HUES48 (cell line): ENCODE results near the gene DCC.
A peak's percentile ranks its signal among the peaks of the same experiment; 100 is the strongest.

Experiments
- H3K27ac ChIP-seq: one replicate; pipeline ENCODE4 v1.7.0; 2013; ENCODE audit warnings: low read depth, low read length, inconsistent platforms
- H3K27me3 ChIP-seq: 2 replicates; pipeline ENCODE4 v1.6.1; 2013; ENCODE audit warnings: mild to moderate bottlenecking, low read length; ENCODE audit not compliant: control insufficient read depth, insufficient read depth
- H3K36me3 ChIP-seq: 2 replicates; pipeline ENCODE4 v1.6.1; 2013; ENCODE audit warnings: low read length; ENCODE audit not compliant: control insufficient read depth, insufficient read depth
- H3K4me1 ChIP-seq: 2 replicates; pipeline ENCODE4 v1.6.1; 2013; ENCODE audit warnings: mild to moderate bottlenecking, low read length; ENCODE audit not compliant: control insufficient read depth, insufficient read depth
- H3K4me3 ChIP-seq: 2 replicates; pipeline ENCODE4 v1.5.1; 2013; ENCODE audit warnings: mild to moderate bottlenecking, low read depth, low read length
- H3K9ac ChIP-seq: 2 replicates; pipeline ENCODE4 v1.6.1; 2013; ENCODE audit warnings: mild to moderate bottlenecking, low read depth, low read length, moderate library complexity
- H3K9me3 ChIP-seq: 2 replicates; pipeline ENCODE4 v1.6.1; 2013; ENCODE audit warnings: low read length; ENCODE audit not compliant: control insufficient read depth, insufficient read depth

The DCC gene, protein sequence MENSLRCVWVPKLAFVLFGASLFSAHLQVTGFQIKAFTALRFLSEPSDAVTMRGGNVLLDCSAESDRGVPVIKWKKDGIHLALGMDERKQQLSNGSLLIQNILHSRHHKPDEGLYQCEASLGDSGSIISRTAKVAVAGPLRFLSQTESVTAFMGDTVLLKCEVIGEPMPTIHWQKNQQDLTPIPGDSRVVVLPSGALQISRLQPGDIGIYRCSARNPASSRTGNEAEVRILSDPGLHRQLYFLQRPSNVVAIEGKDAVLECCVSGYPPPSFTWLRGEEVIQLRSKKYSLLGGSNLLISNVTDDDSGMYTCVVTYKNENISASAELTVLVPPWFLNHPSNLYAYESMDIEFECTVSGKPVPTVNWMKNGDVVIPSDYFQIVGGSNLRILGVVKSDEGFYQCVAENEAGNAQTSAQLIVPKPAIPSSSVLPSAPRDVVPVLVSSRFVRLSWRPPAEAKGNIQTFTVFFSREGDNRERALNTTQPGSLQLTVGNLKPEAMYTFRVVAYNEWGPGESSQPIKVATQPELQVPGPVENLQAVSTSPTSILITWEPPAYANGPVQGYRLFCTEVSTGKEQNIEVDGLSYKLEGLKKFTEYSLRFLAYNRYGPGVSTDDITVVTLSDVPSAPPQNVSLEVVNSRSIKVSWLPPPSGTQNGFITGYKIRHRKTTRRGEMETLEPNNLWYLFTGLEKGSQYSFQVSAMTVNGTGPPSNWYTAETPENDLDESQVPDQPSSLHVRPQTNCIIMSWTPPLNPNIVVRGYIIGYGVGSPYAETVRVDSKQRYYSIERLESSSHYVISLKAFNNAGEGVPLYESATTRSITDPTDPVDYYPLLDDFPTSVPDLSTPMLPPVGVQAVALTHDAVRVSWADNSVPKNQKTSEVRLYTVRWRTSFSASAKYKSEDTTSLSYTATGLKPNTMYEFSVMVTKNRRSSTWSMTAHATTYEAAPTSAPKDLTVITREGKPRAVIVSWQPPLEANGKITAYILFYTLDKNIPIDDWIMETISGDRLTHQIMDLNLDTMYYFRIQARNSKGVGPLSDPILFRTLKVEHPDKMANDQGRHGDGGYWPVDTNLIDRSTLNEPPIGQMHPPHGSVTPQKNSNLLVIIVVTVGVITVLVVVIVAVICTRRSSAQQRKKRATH (N-terminal part only)

GRCh38 chr18:52339891-52340371 is at the start of gene DCC:
DCC (plus strand) TSS chr18:52340197; CDS start chr18:52340788, 591 bp downstream.
- no peaks in the 10 kb centered on the region for H3K9me3 ChIP-seq
- peak within 1 kb of the TSS; percentile 74 for H3K4me3 ChIP-seq
- H3K4me1 ChIP-seq = peaks cover 20% of the 10 kb centered on the region
- H3K27ac ChIP-seq = no peak within 1 kb of the TSS
- peaks cover 53% of the 10 kb centered on the region for H3K27me3 ChIP-seq
- H3K36me3 ChIP-seq = no peaks in the 10 kb centered on the region
- H3K9ac ChIP-seq = no peak within 1 kb of the TSS

DNA sequence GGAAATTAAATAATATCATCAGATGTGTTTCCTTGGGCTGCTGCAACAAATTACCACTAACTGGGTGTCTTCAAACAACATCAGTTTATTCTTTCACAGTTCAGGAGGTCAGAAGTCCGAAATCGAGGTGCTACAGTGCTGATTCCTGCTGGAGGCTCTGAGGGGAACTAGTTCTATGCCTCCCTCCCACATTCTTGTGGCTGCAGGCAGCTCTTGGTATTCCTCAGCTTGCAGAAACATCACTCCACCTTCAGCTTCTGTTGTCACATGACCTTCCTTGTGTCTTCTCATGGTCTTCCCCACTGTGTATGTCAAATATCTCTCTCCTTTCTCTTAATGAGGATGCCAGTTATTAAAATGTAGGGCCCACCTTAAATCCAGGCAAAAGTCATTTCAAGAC is 29.3 kb upstream of the DCC start:
- Histone ChIP-seq H3K27me3 (no peaks in the 10 kb centered on the region), H3K27ac (no peak overlapping the region), H3K4me3 (no peak overlapping the region), H3K9ac (no peak overlapping the region), H3K4me1 (peaks cover 30% of the 10 kb centered on the region), H3K36me3 (no peaks in the 10 kb centered on the region), H3K9me3 (no peaks in the 10 kb centered on the region)

- Histone ChIP-seq H3K36me3 (no peaks in the 10 kb centered on the region), H3K9ac (no peak overlapping the region), H3K27me3 (no peaks in the 10 kb centered on the region), H3K27ac (no peak overlapping the region), H3K4me1 (peaks cover 30% of the 10 kb centered on the region), H3K4me3 (no peak overlapping the region), H3K9me3 (no peaks in the 10 kb centered on the region; the same call in 1 of the 2 replicates)
Observed at GRCh38 chr18:52311331-52311730, 28.7 kb upstream of the DCC start.

DNA sequence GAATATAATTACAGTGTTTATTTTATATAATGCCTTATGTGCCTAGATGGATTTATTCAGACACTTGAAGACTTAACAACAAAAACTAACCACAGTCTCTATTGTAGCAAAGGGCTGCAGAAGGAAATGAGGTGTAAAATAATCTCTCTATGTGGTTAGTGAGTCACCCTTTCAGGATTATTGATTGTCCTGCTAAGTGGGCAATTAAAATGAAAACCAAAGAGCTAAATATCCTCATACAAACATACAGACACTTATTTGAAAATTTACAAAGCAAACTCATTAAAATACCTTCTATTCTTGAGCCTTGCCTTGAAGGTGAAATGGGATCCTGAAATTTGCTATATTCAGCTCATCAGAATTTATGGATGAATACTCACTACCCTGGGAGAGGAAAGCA is 27.7 kb upstream of the DCC start:
- peak overlapping the region; percentile 80 for H3K27ac ChIP-seq
- no peak overlapping the region; the same call in 1 of the 2 replicates for H3K9ac ChIP-seq
- no peaks in the 10 kb centered on the region for H3K27me3 ChIP-seq
- peaks cover 30% of the 10 kb centered on the region for H3K4me1 ChIP-seq
- no peaks in the 10 kb centered on the region for H3K36me3 ChIP-seq
- no peaks in the 10 kb centered on the region; the same call in 1 of the 2 replicates for H3K9me3 ChIP-seq
- H3K4me3 ChIP-seq = peak overlapping the region; percentile 28; the same call in 1 of the 2 replicates

GRCh38 chr18:52313213-52313612 is 26.8 kb upstream of the DCC start:
- no peaks in the 10 kb centered on the region for H3K36me3 ChIP-seq
- H3K4me1 ChIP-seq = peaks cover 30% of the 10 kb centered on the region
- no peaks in the 10 kb centered on the region; the same call in 1 of the 2 replicates for H3K9me3 ChIP-seq
- H3K27ac ChIP-seq = peak overlapping the region; percentile 80
- no peak overlapping the region for H3K9ac ChIP-seq
- H3K27me3 ChIP-seq = no peaks in the 10 kb centered on the region
- no peak overlapping the region for H3K4me3 ChIP-seq

- Histone ChIP-seq H3K36me3 (no peaks in the 10 kb centered on the region), H3K9me3 (no peaks in the 10 kb centered on the region; the same call in 1 of the 2 replicates), H3K27me3 (no peaks in the 10 kb centered on the region), H3K4me1 (peaks cover 10% of the 10 kb centered on the region), H3K27ac (no peak overlapping the region), H3K4me3 (no peak overlapping the region), H3K9ac (no peak overlapping the region)
Observed at GRCh38 chr18:52319424-52319983, 20.5 kb upstream of the DCC start.

- Histone ChIP-seq H3K4me3 (no peak overlapping the region), H3K27ac (no peak overlapping the region), H3K9me3 (no peaks in the 10 kb centered on the region), H3K27me3 (no peaks in the 10 kb centered on the region), H3K36me3 (no peaks in the 10 kb centered on the region), H3K4me1 (peaks cover 10% of the 10 kb centered on the region), H3K9ac (no peak overlapping the region)
Observed at GRCh38 chr18:52322307-52322706, 17.7 kb upstream of the DCC start.

DNA sequence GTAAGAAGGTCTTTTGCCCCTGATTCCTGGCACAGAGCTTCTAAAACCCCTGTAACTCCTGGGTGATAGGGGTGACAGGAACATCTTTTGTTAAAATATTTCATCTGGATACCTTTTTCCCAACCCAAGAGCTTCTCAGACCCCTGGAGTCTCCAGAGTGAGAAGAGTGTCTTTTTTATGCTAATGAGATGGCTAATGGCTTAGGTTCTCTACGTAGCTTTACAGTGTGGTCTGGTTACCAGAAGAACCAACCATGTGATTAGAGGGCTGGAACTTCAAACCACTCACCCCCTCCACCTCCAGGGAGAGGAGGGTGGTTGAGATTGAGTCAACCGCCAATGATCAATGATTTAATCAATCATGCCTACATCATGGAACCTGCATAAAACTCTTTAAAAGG is 16.2 kb upstream of the DCC start:
- no peaks in the 10 kb centered on the region for H3K27me3 ChIP-seq

GRCh38 chr18:52325997-52326396 is 14.0 kb upstream of the DCC start:
- H3K4me1 ChIP-seq = peaks cover 10% of the 10 kb centered on the region

More for the DNA sequence above, 16.2 kb upstream of the DCC start:
- Histone ChIP-seq H3K4me1 (peaks cover 10% of the 10 kb centered on the region), H3K4me3 (no peak overlapping the region), H3K9me3 (no peaks in the 10 kb centered on the region), H3K36me3 (no peaks in the 10 kb centered on the region), H3K27ac (no peak overlapping the region), H3K9ac (no peak overlapping the region)

DNA sequence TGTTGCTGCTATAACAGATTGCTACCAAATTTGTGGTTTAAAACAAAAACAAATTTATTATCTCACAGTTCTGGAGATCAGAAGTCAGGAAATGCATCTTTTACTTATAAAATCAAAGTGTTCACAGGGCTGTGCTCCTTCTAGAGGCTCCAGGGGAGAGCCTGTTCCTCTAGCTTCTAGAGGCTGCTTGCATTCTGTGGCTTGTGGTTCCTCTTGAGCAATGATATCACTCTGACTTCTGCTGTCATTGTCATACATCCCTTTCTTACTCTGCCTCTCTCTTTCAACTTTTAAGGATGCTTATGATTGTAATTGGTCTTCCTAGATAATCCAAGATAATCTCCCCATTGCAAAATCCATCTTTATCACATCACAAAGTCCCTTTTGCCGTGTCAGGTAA is 6.1 kb upstream of the DCC start:
- Histone ChIP-seq H3K4me3 (no peak overlapping the region), H3K9ac (no peak overlapping the region), H3K36me3 (no peaks in the 10 kb centered on the region), H3K27ac (no peak overlapping the region), H3K27me3 (peaks cover 12% of the 10 kb centered on the region), H3K4me1 (no peaks in the 10 kb centered on the region), H3K9me3 (no peaks in the 10 kb centered on the region)

More at GRCh38 chr18:52325997-52326396, 14.0 kb upstream of the DCC start:
- Histone ChIP-seq H3K9me3 (no peaks in the 10 kb centered on the region), H3K27me3 (no peaks in the 10 kb centered on the region), H3K9ac (no peak overlapping the region), H3K27ac (no peak overlapping the region), H3K36me3 (no peaks in the 10 kb centered on the region), H3K4me3 (no peak overlapping the region)
